Brain pericyte (primary cell): ENCODE measurements around the gene SNCAIP.

ENCODE experiments used
- DNase-seq: peaks from one replicate; pipeline ENCODE4 v3.0.0-alpha.2; 2012; ENCODE audit warnings: low read depth, low spot score

SNCAIP gene

DNA sequence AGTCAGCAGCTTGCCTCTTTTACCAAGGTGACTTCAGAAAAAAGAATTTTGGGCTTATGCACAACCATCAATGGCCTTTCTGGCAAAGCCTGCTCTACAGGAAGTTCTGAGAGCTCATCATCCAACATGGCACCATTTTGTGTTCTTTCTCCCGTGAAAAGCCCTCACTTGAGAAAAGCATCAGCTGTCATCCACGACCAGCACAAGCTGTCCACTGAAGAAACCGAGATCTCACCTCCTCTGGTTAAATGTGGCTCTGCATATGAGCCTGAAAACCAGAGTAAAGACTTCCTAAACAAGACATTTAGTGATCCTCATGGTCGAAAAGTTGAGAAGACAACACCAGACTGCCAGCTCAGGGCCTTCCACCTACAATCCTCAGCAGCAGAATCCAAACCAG is 111.2 kb downstream of the SNCAIP start:
- DNase-seq: no peak

- DNase-seq: no peak
These were observed 112.1 kb downstream of the SNCAIP start for GRCh38 chr5:122424132-122424531.

GRCh38 chr5:122426301-122426700 is 114.3 kb downstream of the SNCAIP start:
- DNase-seq: no peak

- DNase-seq: no peak
These were observed 115.6 kb downstream of the SNCAIP start for GRCh38 chr5:122427621-122428020.

DNA sequence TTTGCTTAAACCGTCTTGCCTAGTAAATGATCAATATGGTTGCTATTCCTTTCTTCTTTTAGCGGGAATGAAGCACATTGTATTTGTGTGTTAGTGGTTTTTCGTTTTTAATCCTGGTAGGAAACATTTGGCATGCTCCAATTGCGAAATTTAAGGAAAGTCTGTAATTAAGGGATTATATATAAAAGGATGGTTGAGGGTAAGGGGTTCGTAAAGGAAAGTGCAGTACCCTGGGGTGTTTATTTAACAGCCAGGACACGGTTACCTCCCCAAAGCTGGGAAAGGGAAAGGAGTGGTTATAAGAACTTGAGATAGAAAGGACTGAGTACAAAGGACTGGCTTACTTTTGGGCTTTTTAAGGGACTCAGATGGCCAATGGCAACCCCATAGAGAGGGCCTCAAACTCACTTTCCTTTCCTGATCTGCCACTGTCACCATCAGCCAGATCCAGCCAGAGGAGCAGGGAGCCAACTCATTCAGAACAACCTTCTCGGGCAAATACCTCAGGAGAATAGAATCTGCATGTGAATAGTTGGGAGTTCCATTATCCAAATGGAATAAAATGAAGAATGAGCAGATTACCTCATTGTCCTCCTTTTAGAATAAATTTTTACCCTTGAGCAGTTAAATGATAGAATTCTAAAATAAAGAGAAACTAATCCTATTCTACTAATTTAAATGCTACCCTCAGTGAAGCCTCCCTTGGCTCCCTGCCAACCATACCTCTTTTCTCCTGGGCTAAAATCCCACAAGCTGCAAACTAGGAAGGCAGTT is 117.7 kb downstream of the SNCAIP start:
- no peak for DNase-seq

DNA sequence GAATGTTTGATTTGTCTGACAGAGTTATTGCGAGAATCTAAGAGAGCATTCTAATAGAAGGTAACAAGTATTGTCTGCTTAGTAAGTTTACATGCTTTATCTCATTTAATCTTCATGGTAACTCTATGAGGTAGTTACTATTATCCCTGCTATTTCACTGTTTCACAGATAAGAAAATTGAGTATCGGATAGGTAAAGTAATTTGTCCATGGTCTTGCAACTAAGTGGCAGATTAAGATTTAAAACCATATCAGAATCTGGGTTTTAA is 118.2 kb downstream of the SNCAIP start:
- DNase-seq: no peak

- DNase-seq: no peak
These were observed 119.3 kb downstream of the SNCAIP start for GRCh38 chr5:122431298-122431697.

GRCh38 chr5:122434205-122434970 is 122.4 kb downstream of the SNCAIP start:
- peak; percentile 69 for DNase-seq

GRCh38 chr5:122435234-122435633 is 123.2 kb downstream of the SNCAIP start:
- DNase-seq: no peak

DNA sequence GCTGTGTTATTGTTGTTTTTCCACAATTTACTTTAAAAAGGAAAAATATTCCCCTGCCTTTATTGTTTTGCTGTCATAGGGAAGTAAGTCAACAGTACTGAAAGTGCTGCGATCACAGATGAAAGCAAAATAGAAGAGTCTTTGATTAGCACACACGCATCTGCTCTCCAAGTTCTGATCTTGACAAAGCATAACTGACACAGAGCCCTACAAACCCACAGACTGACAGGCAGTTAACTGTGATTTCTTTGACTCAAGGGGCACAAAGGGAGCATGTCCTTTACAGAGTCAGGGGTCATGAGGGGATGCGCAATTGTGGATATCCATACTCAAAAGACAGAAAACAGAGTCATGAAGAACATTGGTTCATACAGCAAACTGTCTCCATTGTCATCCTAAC is 123.7 kb downstream of the SNCAIP start:
- DNase-seq: no peak

- no peak for DNase-seq
These were observed 124.6 kb downstream of the SNCAIP start for GRCh38 chr5:122436615-122437014.

DNA sequence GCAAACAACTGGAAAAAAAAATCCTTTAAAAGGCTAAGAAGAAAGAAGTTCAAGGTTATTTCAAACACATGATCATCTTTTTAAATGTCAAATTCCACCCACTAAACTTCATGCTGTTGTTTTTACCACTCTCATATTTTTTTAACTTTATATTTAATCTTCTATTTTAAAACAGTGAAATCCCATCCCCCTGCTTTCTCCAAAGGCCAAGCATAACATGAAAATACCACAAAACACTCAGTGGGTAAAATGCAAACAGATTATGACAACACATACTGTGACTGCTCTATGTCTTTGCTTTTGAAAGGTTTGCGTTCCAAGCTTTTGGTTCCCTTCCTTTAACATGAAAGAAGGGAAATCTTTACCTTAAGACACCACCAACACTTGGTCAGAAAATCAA is 127.6 kb downstream of the SNCAIP start:
- no peak for DNase-seq

GRCh38 chr5:122442938-122443337 is 130.9 kb downstream of the SNCAIP start:
- no peak for DNase-seq

DNA sequence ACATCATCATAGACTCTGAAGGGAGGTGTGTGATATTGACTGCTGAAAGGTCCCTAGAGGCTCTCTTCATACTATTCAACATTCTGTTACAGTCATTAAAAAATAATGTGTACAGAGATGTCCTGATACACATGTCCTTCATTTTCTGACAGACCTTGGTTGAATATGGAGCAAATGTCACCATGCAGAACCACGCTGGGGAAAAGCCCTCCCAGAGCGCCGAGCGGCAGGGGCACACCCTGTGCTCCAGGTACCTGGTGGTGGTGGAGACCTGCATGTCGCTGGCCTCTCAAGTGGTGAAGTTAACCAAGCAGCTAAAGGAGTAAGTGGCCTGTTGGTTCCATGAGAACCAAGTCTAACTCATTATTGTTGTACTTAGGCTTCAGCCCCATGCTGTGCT is 132.4 kb downstream of the SNCAIP start:
- no peak for DNase-seq

DNA sequence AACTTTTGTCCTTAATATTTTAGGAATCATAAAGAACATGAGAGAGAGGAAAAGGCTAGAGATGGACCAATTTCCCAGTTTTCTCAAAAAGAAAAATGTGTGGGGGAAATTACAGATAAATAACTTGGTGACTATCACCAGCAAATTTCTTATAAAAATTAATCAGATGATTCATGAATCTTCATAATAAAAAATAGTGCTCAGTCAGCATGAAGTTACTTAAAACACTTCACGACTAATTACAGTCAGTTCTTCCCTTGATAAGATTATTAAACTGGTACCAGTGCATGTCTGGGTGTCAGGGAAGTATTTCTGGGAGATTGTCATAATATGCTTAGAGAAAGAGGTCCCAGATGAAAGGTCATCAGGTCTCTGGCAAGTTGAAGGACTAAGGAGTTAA is 133.0 kb downstream of the SNCAIP start:
- DNase-seq: no peak

DNA sequence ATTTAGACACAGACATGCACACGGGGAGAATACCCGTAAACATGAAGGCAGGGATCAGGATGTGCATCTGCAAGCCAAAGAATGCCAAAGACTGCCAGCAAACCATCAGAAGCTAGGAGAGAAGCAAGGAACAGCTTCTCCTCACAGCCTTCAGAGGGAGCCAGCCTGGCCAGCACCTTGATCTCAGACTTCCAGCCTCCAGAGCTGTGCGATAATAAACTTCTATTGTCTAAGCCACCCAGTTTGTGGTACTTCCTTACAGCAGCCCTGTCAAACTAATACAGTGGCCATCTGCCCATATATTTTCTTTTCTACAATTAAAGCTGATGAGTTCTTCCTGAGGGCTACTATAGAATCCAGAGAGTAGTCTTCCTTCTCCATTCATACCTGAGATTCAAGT is 135.0 kb downstream of the SNCAIP start:
- DNase-seq: no peak

GRCh38 chr5:122447879-122448278 is 135.8 kb downstream of the SNCAIP start:
- DNase-seq: no peak

DNA sequence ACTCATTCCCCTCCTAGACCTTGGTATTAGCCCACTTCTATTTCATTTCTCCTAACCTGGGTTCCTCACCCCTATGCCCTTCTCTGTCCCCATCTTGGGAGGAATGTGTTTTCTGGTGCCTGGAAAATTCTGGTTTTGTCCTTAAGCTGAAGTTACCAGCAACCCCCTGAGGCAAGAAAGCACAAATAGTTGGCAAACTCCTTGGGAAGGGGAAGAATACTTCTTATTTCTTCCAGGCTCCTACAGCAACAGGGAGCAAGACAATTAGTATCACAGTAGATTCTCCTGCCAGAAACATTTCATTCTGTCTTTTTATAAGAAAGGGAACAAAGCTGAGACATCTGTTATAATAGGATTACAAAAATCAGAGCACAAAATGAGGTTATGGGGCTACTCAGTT is 142.5 kb downstream of the SNCAIP start:
- no peak for DNase-seq

DNA sequence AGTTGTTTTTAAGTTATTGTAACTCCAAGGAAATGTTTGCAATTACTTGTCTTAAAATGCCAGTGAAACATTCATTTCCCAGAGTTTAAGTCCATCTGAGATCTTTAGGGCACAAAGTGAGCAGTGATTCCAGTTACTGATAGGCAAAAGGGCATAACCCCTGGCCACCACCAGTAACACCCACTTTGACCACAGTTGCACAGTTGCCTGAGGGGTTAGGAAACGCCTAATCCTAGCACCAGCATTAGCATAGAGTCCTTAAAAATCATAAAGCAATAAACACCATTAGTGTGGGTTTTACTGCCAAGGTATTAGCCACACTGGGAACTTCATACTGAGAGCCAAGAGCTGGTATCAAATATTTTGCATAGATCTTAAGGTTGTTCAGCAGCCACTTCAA is 143.9 kb downstream of the SNCAIP start:
- no peak for DNase-seq

GRCh38 chr5:122457178-122457826 is 145.3 kb downstream of the SNCAIP start:
- DNase-seq: no peak

DNA sequence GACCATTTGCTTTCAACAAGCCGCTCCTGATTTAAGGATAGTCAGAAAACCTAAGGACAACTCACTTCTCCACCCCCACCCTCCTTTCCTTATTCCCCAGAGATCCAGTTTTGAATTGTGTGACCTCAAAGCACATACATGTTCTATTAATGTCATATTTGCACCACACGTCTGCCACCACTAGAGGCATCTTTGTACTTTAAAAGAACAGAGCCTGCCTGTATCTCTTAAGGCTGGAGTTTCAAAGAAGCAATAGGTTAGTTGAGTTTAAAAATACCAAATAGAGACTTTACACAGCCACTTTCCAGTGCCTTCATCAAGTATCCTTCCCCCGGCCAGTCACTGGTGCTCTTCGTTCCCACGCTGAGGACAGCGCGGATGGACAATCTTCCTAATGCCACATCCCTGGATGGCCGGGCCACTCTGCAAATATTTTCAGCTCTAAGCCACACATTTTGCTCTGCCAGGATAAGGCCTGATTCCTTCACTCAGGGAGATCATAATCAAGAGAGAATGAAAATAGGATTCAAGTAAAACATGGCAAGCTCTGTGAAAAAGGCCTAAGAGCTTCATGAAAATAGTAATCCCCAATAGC is 146.3 kb downstream of the SNCAIP start:
- no peak for DNase-seq

DNA sequence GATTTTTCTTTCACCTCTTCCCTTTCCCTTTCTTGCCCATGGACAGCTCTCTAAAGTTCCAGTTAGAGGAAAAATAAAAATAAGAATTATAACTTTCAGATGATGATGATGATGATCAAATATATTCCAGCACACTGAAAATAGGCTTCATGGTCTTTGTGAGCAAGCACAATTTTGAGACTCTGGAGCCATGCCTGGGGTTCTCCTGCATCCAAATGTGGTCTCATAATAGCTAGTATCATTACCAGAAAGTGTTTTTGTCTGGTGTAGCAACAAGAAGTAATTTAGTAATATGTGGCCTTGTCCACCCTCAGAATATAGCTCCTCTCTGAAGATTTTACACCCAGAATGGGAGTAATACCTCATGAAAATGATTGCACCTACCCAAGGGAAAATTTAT is 150.4 kb downstream of the SNCAIP start:
- DNase-seq: no peak

- DNase-seq: no peak
These were observed 151.2 kb downstream of the SNCAIP start for GRCh38 chr5:122463221-122463620.
